ENCODE measurements around the gene CHAF1B. TPM values are rescaled to one million over a fixed set of nuclear protein-coding genes. Genes with fewer than 3 reads are reported as not detected.

Gene CHAF1B
- total and polyA plus RNA-seq, 9 of the 15 experiments (the other 6 are each of a cell fraction or from before 2014, with no cell fraction given): 7.5 to 36.8 (median 21.0) TPM

DNA sequence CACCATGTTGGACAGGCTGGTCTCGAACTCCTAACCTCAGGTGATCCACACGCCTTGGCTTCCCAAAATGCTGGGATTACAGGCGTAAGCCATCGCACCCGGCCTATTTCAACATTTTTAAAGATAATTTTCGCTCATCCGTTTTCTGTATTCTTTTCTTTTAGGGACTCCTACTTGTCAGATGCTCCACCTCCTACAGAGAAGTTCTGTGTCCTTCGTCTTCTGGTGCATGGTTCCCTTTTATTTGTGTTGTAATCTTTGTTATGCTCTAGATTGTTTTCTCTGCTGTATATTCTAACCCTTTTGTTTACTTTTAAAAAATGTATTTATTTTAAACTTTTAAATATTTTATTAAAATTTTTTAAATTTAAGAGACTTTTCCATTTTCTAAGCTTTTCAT, 66.3 kb downstream of the CHAF1B start:
- H3K36me3 ChIP-seq (ENCODE audit: control insufficient read depth, insufficient read depth, low read length): no peaks in the 10 kb centered on the region
- no TSS peak for BruUV-seq (replicated peaks)
- H3K9me3 ChIP-seq (replicated peaks; ENCODE audit: control insufficient read depth, insufficient read depth, low read depth, low read length): no peaks in the 10 kb centered on the region
- no peaks in the 10 kb centered on the region for H3K79me2 ChIP-seq (ENCODE audit: control insufficient read depth, insufficient read depth, low read length)
- H2AFZ ChIP-seq (ENCODE audit: low read depth, low read length): no peak overlapping the region
- DNase-seq (ENCODE audit: extremely low read depth in 1 of 4, low spot score in 3 of 4) (no peak), ATAC-seq (no peak), FAIRE-seq (no peak)
- H3K27ac ChIP-seq (ENCODE audit: extremely low read depth, low read depth, low read length): no peak overlapping the region
- H3K4me1 ChIP-seq (replicated peaks in 1 of 2; ENCODE audit: control insufficient read depth in 2 of 2, insufficient read depth in 2 of 2, low read length in 2 of 2): no peaks in the 10 kb centered on the region
- peaks cover 45 to 84% of the 10 kb centered on the region in 2 experiments for H3K27me3 ChIP-seq (ENCODE audit: control insufficient read depth in 2 of 2, insufficient read depth in 2 of 2, low read length in 2 of 2)
- 2% methylated on average over 8 of the region's 8 CpGs for WGBS (ENCODE audit: insufficient coverage, low coverage, missing lambda C conversion rate)
- H4K20me1 ChIP-seq (replicated peaks; ENCODE audit: control insufficient read depth, insufficient read depth, low read length): 0 out of 2 replicates have a peak, but pooled peaks cover 8% of the 10 kb centered on the region
- no peak overlapping the region for H3K4me3 ChIP-seq
- CTCF ChIA-PET (ENCODE audit: low intra/inter-chr PET ratio): interaction anchor here (0.7 kb wide), 1 partner anchor 126 kb away, joined by 3 read pairs; no protein-coding TSS in a partner anchor
- TF ChIP-seq FOXA1 (IDR thresholded peaks at IDR 0.05; ENCODE audit: borderline replicate concordance): no peak
- TF ChIP-seq CREM (IDR thresholded peaks at IDR 0.05; ENCODE audit: low read depth): no peak
- no peak for TF ChIP-seq ZNF699 (CRISPR knock-in tag; IDR thresholded peaks at IDR 0.05; ENCODE audit: insufficient replicate concordance)
- TF ChIP-seq KLF16 (IDR thresholded peaks at IDR 0.05): no peak
- TF ChIP-seq RBM39 (optimal IDR thresholded peaks at IDR 0.05; ENCODE audit: low read depth, low read length): no peak
- TF ChIP-seq KDM1A (IDR thresholded peaks at IDR 0.05): no peak
- TF ChIP-seq ZNF436 (CRISPR knock-in tag; IDR thresholded peaks at IDR 0.05): no peak
- no peak for TF ChIP-seq RBM17 (IDR thresholded peaks at IDR 0.05; ENCODE audit: borderline replicate concordance, low read depth, low read length)
- H3K9me1 ChIP-seq (ENCODE audit: control insufficient read depth, insufficient read depth, low read length): no peaks in the 10 kb centered on the region
- no peak overlapping the region for H3K9ac ChIP-seq (ENCODE audit: insufficient read depth in 1 of 2, low read depth in 2 of 2, low read length in 2 of 2)
- no peak overlapping the region for H3K4me2 ChIP-seq (ENCODE audit: insufficient read depth, low read length)
- POLR2A ChIA-PET: no interaction called here
- intact Hi-C loops (cut with micrococcal nuclease): no loop called here
- in situ Hi-C loops (cut with MboI): no loop called here
